Neuronal stem cell (in vitro differentiated cells): ENCODE measurements around the gene NEURL4.
"Not testable (repeated sequence)": the region's sequence is repeated elsewhere in the genome, so short reads cannot be mapped to it uniquely, and the experiment has no call there.

Experiments
- DNase-seq: peaks from one replicate; pipeline ENCODE4 v3.0.0-alpha.2; 2013; ENCODE audit warnings: low spot score
- H2AFZ ChIP-seq: one replicate; pipeline ENCODE4 v1.6.1; 2013; ENCODE audit warnings: mild to moderate bottlenecking, low read length, inconsistent platforms
- H2AK5ac ChIP-seq: 2 replicates; pipeline ENCODE4 v1.6.1; 2013; ENCODE audit warnings: low read depth, mild to moderate bottlenecking, inconsistent platforms, low read length, moderate library complexity, mixed read lengths
- H2BK120ac ChIP-seq: 2 replicates; pipeline ENCODE4 v1.6.1; 2013; ENCODE audit warnings: low read depth, mild to moderate bottlenecking, inconsistent platforms, low read length, moderate library complexity, mixed read lengths
- H2BK12ac ChIP-seq: one replicate; pipeline ENCODE4 v1.6.1; 2013; ENCODE audit warnings: low read length, inconsistent platforms
- H2BK15ac ChIP-seq: 2 replicates; pipeline ENCODE4 v1.6.1; 2013; ENCODE audit warnings: mild to moderate bottlenecking, low read length, inconsistent platforms, mixed read lengths
- H2BK5ac ChIP-seq: one replicate; pipeline ENCODE4 v1.6.1; 2013; ENCODE audit warnings: inconsistent platforms, mild to moderate bottlenecking, low read length, moderate library complexity
- H3K14ac ChIP-seq: one replicate; pipeline ENCODE4 v1.6.1; 2013; ENCODE audit warnings: low read length, inconsistent platforms
- H3K18ac ChIP-seq: 2 replicates; pipeline ENCODE4 v1.6.1; 2013; ENCODE audit warnings: low read length, inconsistent platforms
- H3K23ac ChIP-seq: 2 replicates; pipeline ENCODE4 v1.6.1; 2013; ENCODE audit warnings: low read depth, mild to moderate bottlenecking, mixed read lengths, low read length, inconsistent platforms; ENCODE audit not compliant: poor library complexity
- H3K27ac ChIP-seq: replicated peaks from 3 replicates; pipeline ENCODE4 v1.5.1; 2013; ENCODE audit warnings: low read length, inconsistent platforms
- H3K27me3 ChIP-seq, 3 experiments: 2 replicates each; pipeline ENCODE4 v1.6.1; 2013; ENCODE audit warnings: low read length in 3 of 3, mild to moderate bottlenecking in 2 of 3, inconsistent platforms in 1 of 3, low read depth in 1 of 3, mixed read lengths in 1 of 3, moderate library complexity in 1 of 3; ENCODE audit not compliant: control insufficient read depth in 3 of 3, insufficient read depth in 3 of 3
- H3K36me3 ChIP-seq, 2 donors: replicated peaks in 1 of 2; 2 replicates each; pipeline ENCODE4 v1.6.1; 2013; ENCODE audit warnings: low read length in 2 of 2; ENCODE audit not compliant: control insufficient read depth in 2 of 2, insufficient read depth in 2 of 2
- H3K4ac ChIP-seq: 2 replicates; pipeline ENCODE4 v1.6.1; 2013; ENCODE audit warnings: inconsistent platforms, mild to moderate bottlenecking, low read length, moderate library complexity
- H3K4me1 ChIP-seq, 2 donors: 1 replicate in 1 of 2; 2 replicates in 1 of 2; pipeline ENCODE4 v1.6.1; 2013; ENCODE audit warnings: low read length in 2 of 2, low read depth in 1 of 2; ENCODE audit not compliant: control insufficient read depth in 2 of 2, insufficient read depth in 1 of 2
- H3K4me2 ChIP-seq: one replicate; pipeline ENCODE4 v1.6.1; 2013; ENCODE audit warnings: mild to moderate bottlenecking, low read length, inconsistent platforms; ENCODE audit not compliant: insufficient read depth, poor library complexity, severe bottlenecking
- H3K4me3 ChIP-seq, 2 donors: 2 replicates each; pipeline ENCODE4 v1.5.1; 2013; ENCODE audit warnings: low read length in 2 of 2, mild to moderate bottlenecking in 2 of 2, inconsistent platforms in 1 of 2, moderate library complexity in 1 of 2
- H3K79me1 ChIP-seq: one replicate; pipeline ENCODE4 v1.6.1; 2013; ENCODE audit warnings: low read depth, mild to moderate bottlenecking, inconsistent platforms, low read length, moderate library complexity
- H3K9ac ChIP-seq: one replicate; pipeline ENCODE4 v1.6.1; 2013; ENCODE audit warnings: mild to moderate bottlenecking, low read depth, low read length, inconsistent platforms; ENCODE audit not compliant: poor library complexity
- H3K9me3 ChIP-seq, 2 donors: replicated peaks in 1 of 2; 2 replicates each; pipeline versions ENCODE3 to v1.6.1; 2013; ENCODE audit warnings: low read length in 2 of 2, mild to moderate bottlenecking in 2 of 2, inconsistent platforms in 1 of 2, low read depth in 1 of 2, mixed read lengths in 1 of 2, moderate library complexity in 1 of 2; ENCODE audit not compliant: control insufficient read depth in 2 of 2, insufficient read depth in 1 of 2
- H4K8ac ChIP-seq: one replicate; pipeline ENCODE4 v1.6.1; 2013; ENCODE audit warnings: low read depth, mild to moderate bottlenecking, inconsistent platforms, low read length, moderate library complexity
- H4K91ac ChIP-seq: one replicate; pipeline ENCODE4 v1.6.1; 2013; ENCODE audit warnings: low read length, low read depth, mild to moderate bottlenecking, inconsistent platforms; ENCODE audit not compliant: poor library complexity
- WGBS, 2 donors: extraction: QIAGEN DNeasy Blood & Tissue Kit; methylation state at CpG; one replicate each; pipeline ENCODE4 v1.1.7; 2013; ENCODE audit warnings: missing lambda C conversion rate in 2 of 2, mixed read lengths in 1 of 2; ENCODE audit not compliant: insufficient read length in 2 of 2, insufficient replicate concordance in 1 of 2; ENCODE audit errors: extremely low coverage in 2 of 2; 5-methylcytosine and 5-hydroxymethylcytosine counted together

Gene NEURL4

DNA sequence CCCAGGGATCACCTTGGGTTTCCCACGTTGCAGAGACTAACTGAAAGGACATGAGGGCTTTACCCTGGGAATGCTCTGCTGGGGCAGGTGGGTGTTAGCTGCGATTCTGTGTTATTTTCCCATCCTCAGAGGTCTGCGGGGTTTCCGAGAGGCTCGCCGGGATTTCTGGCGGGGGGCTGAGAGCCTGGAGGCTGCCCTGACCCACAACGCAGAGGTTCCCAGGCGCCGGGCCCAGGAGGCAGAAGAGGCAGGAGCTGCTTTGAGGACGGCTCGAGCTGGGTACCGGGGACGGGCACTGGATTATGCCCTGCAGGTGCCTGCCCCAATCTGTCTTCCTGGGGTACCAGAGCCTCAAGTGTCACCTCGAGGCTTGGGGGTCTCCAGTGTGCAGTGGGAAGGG, 14.1 kb upstream of the NEURL4 start:
- Histone ChIP-seq H3K27ac (no peak overlapping the region), H2BK12ac (no peak overlapping the region), H2AK5ac (no peak overlapping the region), H2BK120ac (no peak overlapping the region), H3K4me2 (no peak overlapping the region), H4K91ac (no peak overlapping the region), H2BK15ac (no peak overlapping the region), H3K79me1 (no peaks in the 10 kb centered on the region), H2AFZ (no peak overlapping the region), H3K18ac (peak overlapping the region; percentile 57), H3K4me3 (no peak overlapping the region), H3K36me3 (no peaks in the 10 kb centered on the region), H3K14ac (no peak overlapping the region), H3K9ac (no peak overlapping the region), H3K4ac (no peak overlapping the region), H4K8ac (no peak overlapping the region), H3K27me3 (peaks cover 0 to 12% (median 0%) of the 10 kb centered on the region in 3 experiments), H2BK5ac (no peak overlapping the region), H3K23ac (no peak overlapping the region), H3K4me1 (no peaks in the 10 kb centered on the region), H3K9me3 (no peaks in the 10 kb centered on the region)
- no peak for DNase-seq
- no CpG with 5 or more reads among the region's 15 CpGs for WGBS, 2 donors

DNA sequence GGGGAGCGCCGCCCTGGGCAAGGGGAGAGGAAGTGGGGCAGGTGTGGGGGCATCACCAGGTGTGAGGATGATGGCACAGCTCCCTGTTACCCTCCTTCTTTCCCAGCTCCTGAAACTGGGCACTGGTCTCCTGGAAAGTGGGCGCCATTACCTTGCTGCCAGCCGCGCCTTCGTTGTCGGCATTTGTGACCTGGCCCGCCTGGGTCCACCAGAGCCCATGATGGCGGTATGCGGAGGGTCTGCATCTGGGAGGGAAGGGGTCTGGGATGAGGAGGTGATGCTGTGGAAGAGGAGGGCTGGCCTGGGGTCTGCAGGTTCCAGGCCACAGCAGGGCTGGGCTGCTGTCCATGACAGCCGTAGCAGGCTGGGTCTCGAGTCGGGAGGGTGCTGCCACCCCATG, 12.7 kb upstream of the NEURL4 start:
- Histone ChIP-seq H3K27ac (no peak overlapping the region), H3K18ac (peak overlapping the region; percentile 18), H2BK120ac (no peak overlapping the region), H3K23ac (peak overlapping the region; percentile 0), H2BK12ac (no peak overlapping the region), H3K9ac (peak overlapping the region; percentile 67), H3K36me3 (no peaks in the 10 kb centered on the region), H2AK5ac (peak overlapping the region; percentile 57), H4K91ac (no peak overlapping the region), H3K4me2 (peak overlapping the region; percentile 3), H3K27me3 (peaks cover 0 to 12% (median 0%) of the 10 kb centered on the region in 3 experiments), H2AFZ (no peak overlapping the region), H3K79me1 (no peaks in the 10 kb centered on the region), H3K4ac (no peak overlapping the region), H3K9me3 (no peaks in the 10 kb centered on the region), H3K4me1 (peaks cover under 1 to 4% of the 10 kb centered on the region in 2 donors), H3K4me3 (no peak overlapping the region), H2BK15ac (no peak overlapping the region), H4K8ac (peak overlapping the region; percentile 98), H2BK5ac (peak overlapping the region; percentile 14), H3K14ac (peak overlapping the region; percentile 75)
- no CpG with 5 or more reads among the region's 13 CpGs for WGBS, 2 donors
- DNase-seq = no peak

DNA sequence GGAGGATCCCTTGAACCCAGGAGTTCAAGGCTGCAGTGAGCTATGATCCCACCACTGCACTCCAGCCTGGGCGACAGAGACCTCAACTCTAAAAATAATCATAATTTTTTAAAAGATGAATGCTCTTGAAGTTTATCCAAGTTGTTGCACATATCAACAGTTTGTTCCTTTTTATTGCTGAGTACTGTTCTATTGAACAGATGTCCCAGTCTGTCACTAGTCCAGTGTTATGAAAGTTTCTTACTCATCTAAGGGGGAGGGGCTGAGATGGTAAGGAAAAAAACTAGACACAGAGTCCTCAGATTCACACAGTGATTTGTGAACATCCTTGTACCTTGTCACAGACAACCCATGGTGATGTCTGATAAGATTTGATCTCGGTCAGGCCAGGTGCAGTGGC, 11.0 kb upstream of the NEURL4 start:
- H2BK5ac ChIP-seq = no peak overlapping the region
- H3K4me2 ChIP-seq = no peak overlapping the region
- H2BK12ac ChIP-seq = no peak overlapping the region
- H3K9ac ChIP-seq = no peak overlapping the region
- H2AFZ ChIP-seq = no peak overlapping the region
- H3K18ac ChIP-seq = no peak overlapping the region
- peaks cover 4 to 12% of the 10 kb centered on the region in 2 donors for H3K4me1 ChIP-seq
- H3K36me3 ChIP-seq = no peaks in the 10 kb centered on the region
- H3K79me1 ChIP-seq = no peaks in the 10 kb centered on the region
- H3K14ac ChIP-seq = no peak overlapping the region
- H4K8ac ChIP-seq = no peak overlapping the region
- no CpG with 5 or more reads among the region's 2 CpGs for WGBS, 2 donors
- H2AK5ac ChIP-seq = no peak overlapping the region
- H2BK15ac ChIP-seq = no peak overlapping the region
- H3K9me3 ChIP-seq = no peaks in the 10 kb centered on the region
- H3K27me3 ChIP-seq = peaks cover 0 to 12% (median 0%) of the 10 kb centered on the region in 3 experiments
- H3K27ac ChIP-seq = no peak overlapping the region
- no peak overlapping the region for H3K4ac ChIP-seq
- no peak overlapping the region for H3K23ac ChIP-seq
- no peak overlapping the region for H4K91ac ChIP-seq
- no peak for DNase-seq
- H2BK120ac ChIP-seq = no peak overlapping the region
- no peak overlapping the region for H3K4me3 ChIP-seq

DNA sequence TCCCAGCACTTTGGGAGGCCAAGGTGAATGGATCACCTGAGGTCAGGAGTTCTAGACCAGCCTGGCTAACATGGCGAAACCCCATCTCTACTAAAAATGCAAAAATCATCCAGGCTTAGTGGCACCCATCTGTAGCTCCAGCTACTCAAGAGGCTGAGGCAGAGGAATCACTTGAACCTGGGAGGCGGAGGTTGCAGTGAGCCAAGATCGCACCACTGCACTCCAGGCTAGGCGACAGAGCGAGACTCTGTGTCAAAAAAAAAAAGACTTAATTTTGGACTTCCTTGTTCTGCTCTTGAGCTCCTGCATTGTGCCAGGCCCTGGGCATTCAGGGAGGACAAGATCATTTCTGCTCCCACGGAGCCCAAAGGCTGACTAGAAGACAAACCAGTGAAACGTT, 8.5 kb upstream of the NEURL4 start:
- H3K9ac ChIP-seq, H2BK120ac ChIP-seq, H2AFZ ChIP-seq, H3K23ac ChIP-seq, H3K27ac ChIP-seq, H3K9me3 ChIP-seq, H2AK5ac ChIP-seq, H3K14ac ChIP-seq, H2BK5ac ChIP-seq, H2BK12ac ChIP-seq, DNase-seq, H3K18ac ChIP-seq, H4K8ac ChIP-seq, H3K36me3 ChIP-seq, H3K4me2 ChIP-seq, H3K79me1 ChIP-seq, H3K27me3 ChIP-seq, H3K4me3 ChIP-seq, H4K91ac ChIP-seq, H3K4ac ChIP-seq, H2BK15ac ChIP-seq: not testable (repeated sequence)
- H3K4me1 ChIP-seq = peaks cover 4 to 12% of the 10 kb centered on the region in 2 donors
- WGBS, 2 donors = no CpG with 5 or more reads among the region's 7 CpGs
